HEK293 (cell line): ENCODE results near the gene GTSE1.

Experiments used
- CTCF ChIA-PET: fragments of 350-600 bp; formaldehyde crosslinking; extraction: SDS; loops from one replicate; lab custom pipeline; 2021; ENCODE audit warnings: antibody characterized with exemption; lab: Yijun Ruan, JAX
- POLR2A ChIA-PET: fragments of 300-600 bp; formaldehyde crosslinking; extraction: SDS; loops from one replicate; lab custom pipeline; 2020; ENCODE audit warnings: antibody characterized with exemption, inconsistent platforms; lab: Yijun Ruan, JAX
- H3K27ac ChIP-seq: fragments of 200-500 bp; sonication (Bioruptor generic); 2 replicates; pipeline ENCODE4 v1.5.1; 2014; ENCODE audit warnings: low read depth, low read length, control low read depth, inconsistent platforms; ENCODE audit errors: extremely low read depth
- H3K36me3 ChIP-seq, 2 experiments: fragments of 200-500 bp in 1 of 2; sonication (Bioruptor generic) in 1 of 2; 1 replicate in 1 of 2; 2 replicates in 1 of 2; pipeline ENCODE4 v1.5.1; 2014 to 2017; ENCODE audit warnings: inconsistent platforms in 2 of 2, low read length in 2 of 2; ENCODE audit not compliant: control insufficient read depth in 2 of 2, insufficient read depth in 1 of 2
- H3K4me1 ChIP-seq: fragments of 200-500 bp; sonication (Bioruptor generic); 2 replicates; pipeline ENCODE4 v1.5.1; 2014; ENCODE audit warnings: mild to moderate bottlenecking, low read length, inconsistent platforms; ENCODE audit not compliant: control insufficient read depth, insufficient read depth
- H3K4me3 ChIP-seq: 2 replicates; pipeline ENCODE4 v1.5.1; 2011; ENCODE audit warnings: low read depth, mild to moderate bottlenecking, control low read depth, low read length, moderate library complexity
- H3K9me3 ChIP-seq: fragments of 200-500 bp; sonication (Bioruptor generic); 2 replicates; pipeline ENCODE4 v1.5.1; 2014; ENCODE audit warnings: low read depth, low read length, inconsistent platforms; ENCODE audit not compliant: control insufficient read depth, insufficient read depth
- CTCF ChIP-seq: fragments of 450-650 bp; formaldehyde crosslinking; IDR thresholded peaks from 2 replicates; pipeline ENCODE4 v1.5.1; 2016; ENCODE audit warnings: missing biosample characterization, missing genetic modification characterization
- GLIS1 ChIP-seq: fragments of 450-650 bp; formaldehyde crosslinking; IDR thresholded peaks from 2 replicates; pipeline ENCODE4 v1.5.1; 2016; ENCODE audit warnings: missing biosample characterization, missing genetic modification characterization
- GLIS2 ChIP-seq: fragments of 450-650 bp; formaldehyde crosslinking; IDR thresholded peaks from 2 replicates; pipeline ENCODE4 v1.5.1; 2016; ENCODE audit warnings: missing biosample characterization, missing genetic modification characterization
- PRDM1 ChIP-seq: fragments of 450-650 bp; formaldehyde crosslinking; IDR thresholded peaks from 2 replicates; pipeline ENCODE4; 2016; ENCODE audit warnings: missing biosample characterization, missing genetic modification characterization
- RBAK ChIP-seq: fragments of 450-650 bp; formaldehyde crosslinking; IDR thresholded peaks from 2 replicates; pipeline ENCODE4 v1.5.1; 2016; ENCODE audit warnings: missing biosample characterization, missing genetic modification characterization
- REPIN1 ChIP-seq: fragments of 450-650 bp; formaldehyde crosslinking; IDR thresholded peaks from 2 replicates; pipeline ENCODE4 v1.5.1; 2017; ENCODE audit warnings: missing biosample characterization, missing genetic modification characterization, low read depth
- ZBTB26 ChIP-seq: fragments of 450-650 bp; formaldehyde crosslinking; optimal IDR thresholded peaks from 2 replicates; pipeline ENCODE3; 2016; ENCODE audit warnings: missing biosample characterization, mild to moderate bottlenecking, missing genetic modification characterization
- ZBTB6 ChIP-seq: fragments of 450-650 bp; formaldehyde crosslinking; IDR thresholded peaks from 2 replicates; pipeline ENCODE4 v1.5.1; 2017; ENCODE audit warnings: missing biosample characterization, missing genetic modification characterization
- ZEB2 ChIP-seq: fragments of 450-650 bp; formaldehyde crosslinking; IDR thresholded peaks from 2 replicates; pipeline ENCODE4 v1.5.1; 2016; ENCODE audit warnings: missing biosample characterization, missing genetic modification characterization
- ZNF239 ChIP-seq: fragments of 450-650 bp; formaldehyde crosslinking; IDR thresholded peaks from 2 replicates; pipeline ENCODE4 v1.5.1; 2016; ENCODE audit warnings: missing biosample characterization, missing genetic modification characterization
- ZNF26 ChIP-seq: fragments of 450-650 bp; formaldehyde crosslinking; IDR thresholded peaks from 2 replicates; pipeline ENCODE4 v1.5.1; 2016; ENCODE audit warnings: missing biosample characterization, missing genetic modification characterization
- ZNF423 ChIP-seq: fragments of 450-650 bp; formaldehyde crosslinking; IDR thresholded peaks from 2 replicates; pipeline ENCODE4 v1.5.1; 2016; ENCODE audit warnings: missing biosample characterization, missing genetic modification characterization
- ZNF501 ChIP-seq: fragments of 450-650 bp; formaldehyde crosslinking; IDR thresholded peaks from 2 replicates; pipeline ENCODE4 v1.5.1; 2016; ENCODE audit warnings: missing biosample characterization, missing genetic modification characterization
- ZNF621 ChIP-seq: fragments of 450-650 bp; formaldehyde crosslinking; IDR thresholded peaks from 2 replicates; pipeline ENCODE4 v1.5.1; 2017; ENCODE audit warnings: missing biosample characterization, missing genetic modification characterization
- ZNF623 ChIP-seq: fragments of 450-650 bp; formaldehyde crosslinking; IDR thresholded peaks from 2 replicates; pipeline ENCODE4 v1.5.1; 2016; ENCODE audit warnings: missing biosample characterization, missing genetic modification characterization
- ZNF747 ChIP-seq: fragments of 450-650 bp; formaldehyde crosslinking; IDR thresholded peaks from 2 replicates; pipeline ENCODE4 v1.5.1; 2016; ENCODE audit warnings: missing biosample characterization, missing genetic modification characterization

Gene GTSE1

GRCh38 chr22:46355369-46355995 lies 58.8 kb downstream of the GTSE1 start (continued):
- 0 out of 2 replicates have a peak, but pooled peaks have one; percentile 39 for TF ChIP-seq ZBTB6 (tag by site-specific recombination)
- peak; percentile 82 for TF ChIP-seq CTCF
- no peak for TF ChIP-seq GLIS2 (tag by site-specific recombination)
- peak; percentile 21; the same call in 1 of the 2 replicates for TF ChIP-seq GLIS1 (tag by site-specific recombination)
- TF ChIP-seq, all 188 proteins: peak for 10

GRCh38 chr22:46355996-46356471 lies 59.4 kb downstream of the GTSE1 start:
- H3K36me3 ChIP-seq = peaks cover 0 to 99% of the 10 kb centered on the region in 2 experiments; a peak in 2 of 3 replicates
- TF ChIP-seq REPIN1 (tag by site-specific recombination) (no peak), ZNF239 (no peak), ZNF747 (tag by site-specific recombination) (no peak), ZEB2 (no peak), ZNF621 (tag by site-specific recombination) (no peak), ZNF26 (tag by site-specific recombination) (no peak), ZNF623 (tag by site-specific recombination) (no peak), ZNF423 (no peak), RBAK (tag by site-specific recombination) (no peak), ZBTB26 (tag by site-specific recombination) (no peak), PRDM1 (tag by site-specific recombination) (no peak), ZNF501 (tag by site-specific recombination) (no peak)
- no peaks in the 10 kb centered on the region for H3K9me3 ChIP-seq
- no peak overlapping the region for H3K27ac ChIP-seq
- no peak overlapping the region for H3K4me3 ChIP-seq
- H3K4me1 ChIP-seq = peaks cover 6% of the 10 kb centered on the region; the same call in 1 of the 2 replicates
- ChIA-PET CTCF (interaction anchor here (1.0 to 3.2 kb wide), 7 partner anchors 12 to 190 kb away, joined by 3 to 36 read pairs (median 4); no protein-coding TSS in a partner anchor), POLR2A (interaction anchor here (0.8 kb wide), 1 partner anchor 20 kb away, joined by 4 read pairs; the partner anchor contains the start of gene TRMU)
